Transverse colon (tissue), 4 donors: ENCODE results near the gene EXTL1.

ENCODE experiments used
- CTCF ChIP-seq, 5 experiments: fragments of 200-600 bp in 3 of 5; fragments of 450-650 bp in 2 of 5; sonication (generic) in 3 of 5; IDR thresholded peaks; 1 replicate in 2 of 5; 2 replicates in 3 of 5; pipeline ENCODE4 v1.5.1; 2016 to 2017; ENCODE audit warnings: antibody characterized with exemption in 5 of 5, inconsistent platforms in 3 of 5, mild to moderate bottlenecking in 2 of 5, moderate library complexity in 1 of 5
- POLR2A ChIP-seq: fragments of 450-650 bp; IDR thresholded peaks from one replicate; pipeline ENCODE4 v1.6.1; 2016; ENCODE audit warnings: antibody characterized with exemption, mild to moderate bottlenecking, moderate library complexity
- POLR2AphosphoS5 ChIP-seq, 3 donors: sonication (generic); formaldehyde crosslinking; IDR thresholded peaks; one replicate each; pipeline ENCODE4 v1.6.1; 2016; ENCODE audit warnings: antibody characterized with exemption in 3 of 3

- TF ChIP-seq POLR2A (no peak), CTCF (IDR thresholded peaks at IDR 0.05) (no peak), POLR2AphosphoS5 (IDR thresholded peaks at IDR 0.05) (no peak)
These were observed 7.7 kb downstream of the EXTL1 start for GRCh38 chr1:26029054-26029863.
